T-helper 1 cell treated with Interleukin-12 subunit alpha and Interleukin-12 subunit beta and Interleukin-4 antibody, amounts not matched to agents 30 ng/mL and 1 ng/mL, for 36 hours (primary cell): ENCODE measurements around the gene VPS8. TPM values are rescaled to one million over a fixed set of nuclear protein-coding genes. Genes with fewer than 3 reads are reported as not detected.
"Not testable (repeated sequence)": the region's sequence is repeated elsewhere in the genome, so short reads cannot be mapped to it uniquely, and the experiment has no call there.

ENCODE experiments used
- intact Hi-C: fragments of 100-400 bp; cut with micrococcal nuclease; formaldehyde crosslinking; loops from one replicate; pipeline ENCODE4 v1.15.1; 2024
- total RNA-seq: library from RNA; stranded (reverse); gene quantifications from 2 replicates; pipeline ENCODE4 v1.2.3, GENCODE V29; 2022

VPS8 gene
- total RNA-seq, 1 donor from 2014 or later = 82.6 TPM

DNA sequence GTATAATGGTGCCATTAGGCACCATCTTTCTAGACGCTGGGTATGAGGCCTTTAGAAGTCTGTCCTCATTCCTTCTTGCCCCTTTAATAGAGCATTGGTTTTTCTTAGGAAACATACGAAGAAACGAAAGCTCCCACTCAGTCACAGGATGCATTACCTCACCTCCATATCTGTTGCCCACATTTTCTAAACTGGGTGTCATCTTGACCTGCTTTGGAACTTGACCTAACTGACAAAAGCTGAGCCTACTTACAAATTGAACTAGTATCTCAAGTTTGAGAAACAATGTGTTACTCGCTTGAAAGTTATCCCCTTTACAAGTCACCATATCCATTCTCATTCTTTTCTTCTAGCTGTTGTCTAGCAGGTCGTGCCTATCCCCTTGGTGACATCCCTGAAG, 102.7 kb downstream of the VPS8 start:
- intact Hi-C loops = no loop called here

DNA sequence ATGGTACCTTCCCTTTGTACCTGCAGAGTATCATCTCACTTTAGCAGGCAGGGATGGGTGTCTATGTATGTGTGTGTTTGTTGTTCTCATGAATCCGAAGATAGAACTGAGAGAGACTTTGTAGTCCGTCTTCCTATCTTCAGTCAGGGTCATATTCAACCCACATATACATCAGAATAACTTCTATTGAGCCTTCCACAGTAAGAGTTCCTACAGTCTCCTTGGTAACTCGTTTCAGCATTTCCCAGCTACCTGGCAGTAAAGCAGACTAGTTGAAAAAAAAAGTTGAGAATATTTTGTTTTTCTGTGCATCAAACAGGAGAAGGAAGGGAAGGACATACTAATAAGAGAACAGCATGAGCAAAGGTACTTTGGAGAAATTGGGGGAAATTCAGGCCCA, 106.8 kb downstream of the VPS8 start:
- intact Hi-C loops = loop anchor here (1.0 kb wide), 1 partner anchor 40 kb away; no protein-coding TSS in a partner anchor

DNA sequence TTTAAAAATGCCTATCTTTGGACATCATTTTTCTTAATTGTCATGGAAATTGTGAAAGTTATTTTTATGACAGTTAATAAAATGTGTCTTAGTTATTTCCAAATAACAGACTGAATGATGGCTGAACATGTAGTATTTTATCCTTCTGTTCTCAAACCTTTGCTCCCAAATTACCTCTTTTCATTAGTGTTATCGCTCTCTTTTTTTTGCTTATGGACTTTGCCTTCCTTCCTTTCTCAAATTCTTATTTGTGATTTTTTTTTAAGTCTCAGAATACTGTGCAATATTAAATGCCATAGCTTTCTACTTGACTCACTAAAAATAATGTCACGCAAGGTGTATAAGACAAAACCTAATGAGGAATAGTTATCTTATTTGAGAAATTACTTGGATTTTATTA, 107.7 kb downstream of the VPS8 start:
- intact Hi-C loops = loop anchor here (1.0 kb wide), 1 partner anchor 39 kb away; no protein-coding TSS in a partner anchor

DNA sequence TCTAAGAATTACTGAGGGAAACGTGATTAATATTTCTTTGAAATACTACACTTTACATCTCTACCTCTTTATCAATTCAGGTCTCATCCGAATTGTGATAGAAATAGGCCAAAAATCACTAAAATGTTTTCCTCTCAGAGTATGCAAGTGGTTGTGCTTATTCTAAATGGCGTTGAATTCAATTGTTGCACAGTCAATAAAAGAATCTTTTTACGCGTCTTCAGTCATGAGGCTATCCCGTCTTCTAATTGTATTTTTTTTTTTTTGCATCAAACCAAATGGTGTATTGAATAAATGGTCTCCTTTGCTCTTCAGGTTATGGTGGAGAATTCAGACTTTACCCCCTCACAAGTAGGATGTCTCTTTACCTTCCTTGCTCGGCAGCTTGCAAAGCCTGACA, 112.6 kb downstream of the VPS8 start:
- intact Hi-C loops = no loop called here

DNA sequence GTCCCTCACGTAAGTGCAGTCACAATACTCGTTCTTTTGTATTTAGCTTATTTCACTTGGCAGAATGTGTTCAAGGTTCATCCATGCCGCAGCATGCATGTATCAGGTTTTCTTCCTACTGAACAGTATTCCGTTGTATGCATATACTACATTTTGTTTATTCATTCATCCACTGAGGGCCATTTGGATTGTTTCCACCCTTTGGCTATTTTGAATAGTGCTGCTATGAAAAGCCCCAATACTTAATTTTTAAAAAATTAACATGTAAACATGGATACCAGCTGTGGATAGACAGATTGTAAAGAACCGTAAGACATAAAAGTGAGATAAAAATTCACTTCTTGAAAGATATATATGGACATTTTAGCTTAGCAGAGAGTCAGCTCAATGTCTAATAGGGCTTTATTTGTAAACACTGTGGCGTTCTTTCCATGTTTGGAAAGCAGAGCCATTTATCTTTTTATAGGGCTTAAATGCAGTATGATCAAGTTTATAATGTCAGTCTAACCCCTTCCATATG, 115.9 kb downstream of the VPS8 start:
- intact Hi-C loops = no loop called here

DNA sequence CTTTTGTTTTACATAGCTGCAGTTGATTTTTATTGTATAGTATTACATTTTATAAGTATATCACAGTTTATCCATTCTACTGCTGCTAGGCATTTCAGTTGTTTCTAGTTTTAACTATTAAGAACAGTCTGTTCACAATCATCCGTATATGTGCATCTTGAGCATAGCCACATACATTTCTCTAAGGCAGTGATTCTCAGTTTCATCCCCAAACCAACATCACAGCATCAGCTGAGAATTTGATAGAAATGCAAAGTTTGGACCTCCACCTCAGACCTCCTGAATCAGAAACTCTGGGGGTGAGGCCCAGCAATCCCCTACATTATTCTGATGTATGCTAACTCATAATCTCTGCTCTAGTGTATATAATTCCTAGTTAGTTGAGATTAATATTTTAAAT, 120.8 kb downstream of the VPS8 start:
- intact Hi-C loops = no loop called here

DNA sequence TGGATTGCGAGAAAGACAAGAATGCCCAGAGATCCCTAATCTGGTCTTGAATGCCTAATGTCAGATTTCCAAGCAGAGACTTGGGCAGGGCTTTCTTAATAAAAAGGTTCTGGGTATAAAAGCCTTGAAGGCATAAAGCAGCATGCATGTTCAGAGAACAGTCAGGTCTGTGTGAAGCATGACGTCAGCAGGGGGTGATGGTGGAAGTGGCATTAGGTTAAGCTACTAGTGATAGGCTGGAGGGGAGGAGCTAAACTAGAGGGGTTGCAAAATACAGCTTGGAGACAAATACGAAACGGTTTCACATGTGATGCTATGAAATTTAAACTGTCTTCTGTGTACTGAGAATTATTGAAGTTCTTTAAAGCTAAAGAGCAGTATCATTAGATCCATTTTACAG, 125.6 kb downstream of the VPS8 start:
- intact Hi-C loops = no loop called here

DNA sequence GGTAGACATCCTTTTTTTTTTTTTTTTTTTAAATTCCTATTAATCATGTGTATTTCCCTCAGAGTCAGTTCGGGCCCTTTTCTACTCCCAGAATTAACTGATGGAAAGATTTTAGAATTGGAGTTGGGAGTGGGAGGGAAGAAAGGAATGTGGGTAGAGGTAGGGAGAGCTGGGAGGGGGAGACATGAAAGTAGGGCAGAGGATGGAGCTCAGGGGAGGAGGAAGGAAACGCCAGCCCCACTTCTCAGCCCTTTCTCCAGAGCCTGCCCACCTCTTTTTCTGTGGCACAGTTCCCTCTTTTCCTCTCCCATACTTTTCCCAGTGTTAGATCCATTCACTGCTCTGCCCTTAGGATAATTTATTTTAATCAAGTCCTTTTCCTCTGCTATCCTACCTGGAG, 129.4 kb downstream of the VPS8 start:
- intact Hi-C loops = no loop called here

DNA sequence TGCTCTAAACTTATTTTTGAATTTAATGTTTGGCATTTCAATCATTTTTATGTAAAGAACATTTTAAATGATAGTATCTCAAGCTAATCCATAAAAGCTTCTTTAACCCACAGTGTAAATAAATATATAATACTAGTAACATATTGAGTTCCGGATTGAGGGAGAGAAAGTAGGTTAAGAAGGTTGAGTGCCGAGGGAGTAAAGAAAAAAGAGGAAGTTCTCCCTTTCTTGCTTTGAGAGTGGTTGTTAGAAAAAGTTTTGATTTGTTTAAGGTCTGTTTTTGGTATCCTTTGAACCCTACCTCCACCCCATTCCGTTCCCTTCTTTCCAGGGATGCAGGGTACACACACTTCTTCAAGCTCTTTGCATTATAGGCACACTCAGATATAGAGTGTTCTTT, 130.8 kb downstream of the VPS8 start:
- intact Hi-C loops = no loop called here

DNA sequence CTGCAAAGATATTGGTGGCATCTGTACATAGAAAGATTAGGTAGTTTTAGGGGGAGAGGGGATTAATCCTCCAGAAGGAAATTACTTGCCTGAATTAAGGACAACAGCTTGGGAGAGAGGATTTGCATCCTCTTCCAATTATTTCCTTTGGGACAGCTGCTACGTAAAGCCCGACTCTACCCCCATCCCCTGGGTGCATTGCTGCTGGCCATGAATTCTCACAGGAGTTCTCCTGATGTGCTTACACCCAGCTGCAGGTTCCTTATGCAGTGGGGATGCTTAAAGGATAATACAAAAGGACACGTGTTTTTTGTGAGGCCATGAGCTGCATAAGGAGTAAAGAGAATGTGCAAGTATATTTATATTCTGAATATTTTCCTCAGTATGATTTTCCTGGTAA, 132.3 kb downstream of the VPS8 start:
- intact Hi-C loops = no loop called here

DNA sequence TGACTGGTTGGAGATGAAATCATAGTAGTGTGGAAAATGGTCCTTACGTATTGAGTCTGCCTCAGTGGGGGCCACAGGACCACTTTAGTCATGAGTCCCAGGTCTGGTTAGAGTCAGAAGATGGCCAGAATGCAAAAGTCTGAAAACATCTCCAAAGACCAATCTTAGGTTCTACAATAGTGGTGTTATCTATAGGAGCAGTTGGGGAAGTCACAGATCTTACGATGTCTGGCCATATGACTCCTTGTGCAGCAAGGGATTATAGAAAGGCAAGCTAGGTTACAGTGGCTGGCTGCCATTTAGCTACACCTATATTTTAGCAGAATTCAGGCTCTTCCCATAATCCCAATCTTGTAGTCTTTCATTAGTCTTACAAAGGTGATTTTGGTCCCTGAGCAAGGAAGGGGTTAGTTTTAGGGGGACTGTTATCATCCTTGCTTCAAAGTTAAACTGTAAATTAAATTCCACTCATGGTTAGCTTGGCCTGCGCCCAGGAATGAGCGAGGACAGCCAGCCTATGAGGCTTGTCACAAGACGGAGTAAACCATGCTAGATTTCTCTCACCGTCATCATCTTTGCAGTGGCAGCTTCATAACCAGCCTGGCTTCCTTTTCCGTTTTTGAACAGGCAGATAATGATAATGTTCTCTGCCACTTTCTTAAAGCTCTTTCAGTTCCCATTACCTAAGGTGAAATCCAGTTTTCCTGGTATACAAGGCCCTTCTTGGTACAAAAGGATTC, 134.1 kb downstream of the VPS8 start:
- intact Hi-C loops = no loop called here

DNA sequence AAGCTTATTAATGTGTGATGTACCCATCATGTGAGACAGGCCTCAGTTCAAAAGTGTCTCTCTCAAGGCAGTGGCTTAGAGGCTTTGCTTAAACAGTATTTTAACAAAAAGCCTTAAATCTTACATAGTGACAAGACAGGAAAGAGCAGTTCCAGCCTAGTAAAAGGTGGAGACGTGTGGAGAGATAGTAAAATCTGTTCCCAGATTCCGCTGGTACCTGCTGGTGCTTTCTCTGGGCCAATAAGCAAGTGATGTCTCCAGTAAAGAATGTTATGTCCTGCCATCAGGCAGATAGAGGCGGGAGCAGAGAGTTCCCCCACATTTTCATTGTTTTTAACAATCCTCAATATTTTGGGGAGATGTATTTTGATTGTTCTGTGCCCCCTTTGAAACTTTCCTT, 135.0 kb downstream of the VPS8 start:
- intact Hi-C loops = no loop called here

DNA sequence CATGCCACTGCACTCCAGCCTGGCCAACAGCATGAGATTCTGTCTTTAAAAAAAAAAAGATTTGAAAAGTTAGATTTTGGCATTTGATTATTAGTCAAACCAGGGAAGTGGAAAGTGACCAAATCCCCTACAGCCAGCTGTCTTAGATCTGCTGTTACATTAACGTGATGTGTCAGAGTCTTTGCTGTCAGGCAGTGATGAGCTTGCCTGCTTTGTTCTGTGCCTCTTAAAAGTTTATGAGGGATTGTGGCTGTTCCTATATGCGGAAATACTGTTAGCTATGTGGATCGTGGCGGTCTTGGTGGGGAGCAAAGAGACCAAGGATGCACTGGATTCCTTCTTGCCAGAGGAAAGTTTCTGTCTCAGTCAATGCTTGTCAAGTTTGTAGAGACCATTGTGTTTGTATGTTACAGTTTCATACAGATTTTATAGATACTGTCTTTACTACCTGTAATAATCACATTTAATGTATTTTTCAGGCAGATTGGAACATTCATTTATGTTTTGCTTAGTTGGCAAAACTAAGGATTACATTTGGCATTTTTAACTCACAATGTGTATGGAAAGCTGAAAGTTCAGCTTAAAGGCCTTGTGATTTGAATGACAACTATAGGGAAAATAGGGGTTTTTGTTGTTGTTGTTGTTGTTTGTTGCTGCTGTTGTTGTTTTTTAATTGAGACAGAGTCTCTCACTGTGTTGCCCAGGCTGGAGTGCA, 137.4 kb downstream of the VPS8 start:
- intact Hi-C loops = no loop called here

DNA sequence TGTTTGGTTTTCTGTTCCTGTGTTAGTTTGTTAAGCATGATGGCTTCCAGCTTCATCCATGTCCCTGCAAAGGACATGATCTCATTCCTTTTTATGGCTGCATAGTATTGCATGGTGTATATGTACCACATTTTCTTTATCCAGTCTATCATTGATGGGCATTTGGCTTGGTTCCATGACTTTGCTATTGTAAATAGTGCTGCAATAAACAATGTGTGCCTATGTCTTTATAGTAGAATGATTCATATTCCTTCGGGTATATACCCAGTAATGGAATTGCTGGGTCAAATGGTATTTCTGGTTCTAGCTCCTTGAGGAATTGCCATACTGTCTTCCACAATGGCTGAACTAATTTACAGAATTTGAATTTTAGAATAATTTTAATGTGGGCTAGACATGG, 138.8 kb downstream of the VPS8 start:
- intact Hi-C loops = not testable (repeated sequence)

DNA sequence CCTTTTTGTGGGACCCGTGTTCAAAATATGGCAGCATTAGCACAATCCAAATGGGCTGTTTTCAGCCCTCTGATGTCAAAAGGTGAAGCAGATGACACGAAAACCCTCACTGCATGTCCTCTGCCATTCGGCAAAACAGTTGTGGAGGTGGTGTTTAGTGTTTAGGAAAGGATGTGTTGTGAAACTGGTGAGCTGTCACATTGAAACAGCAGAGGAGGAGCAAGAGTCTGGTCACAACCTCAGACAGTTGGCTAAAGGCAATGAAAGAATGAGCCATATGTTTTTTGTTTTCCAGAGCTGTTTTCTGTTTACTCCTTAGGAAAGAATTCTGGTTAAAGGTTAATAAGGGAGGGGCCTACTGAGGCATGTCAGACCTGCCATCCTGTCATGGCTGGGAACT, 140.7 kb downstream of the VPS8 start:
- intact Hi-C loops = no loop called here

DNA sequence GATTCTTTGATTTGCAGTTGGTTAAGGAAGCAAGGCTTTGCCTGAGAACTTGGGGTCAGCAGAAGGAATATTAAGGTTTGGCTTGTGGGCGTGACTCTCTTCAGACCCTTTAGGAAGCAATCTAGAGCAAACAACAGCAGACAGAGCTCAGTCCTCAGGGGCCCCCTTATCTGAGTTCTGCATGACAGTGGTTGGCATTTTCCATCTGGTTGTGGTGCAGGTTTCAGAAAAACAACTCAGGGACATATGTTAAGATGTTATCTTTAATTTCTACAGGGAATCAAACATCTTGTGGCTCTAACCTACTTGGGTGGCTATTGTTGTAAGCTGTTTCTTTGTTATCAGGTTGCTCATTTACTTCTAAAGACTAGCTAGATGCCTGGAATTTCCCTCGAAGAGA, 141.4 kb downstream of the VPS8 start:
- intact Hi-C loops = no loop called here

DNA sequence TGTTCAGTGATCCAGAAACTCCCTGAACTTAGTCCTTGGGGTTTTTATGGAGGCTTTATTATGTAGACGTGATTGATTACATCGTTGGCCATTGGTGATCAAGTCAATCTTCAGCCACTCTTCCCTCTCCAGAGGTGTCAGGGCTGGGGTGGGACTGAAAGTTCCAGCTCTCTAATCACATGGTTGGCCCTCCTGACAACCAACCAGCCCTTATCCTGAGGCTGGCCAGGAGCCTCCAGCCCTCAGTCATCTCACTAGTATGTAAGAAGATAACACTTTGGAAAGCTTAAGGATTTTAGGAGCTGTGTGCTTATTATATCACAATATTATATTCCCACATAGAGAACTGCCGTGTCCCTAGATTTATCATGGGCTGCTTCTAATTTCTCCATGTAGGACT, 142.3 kb downstream of the VPS8 start:
- intact Hi-C loops = no loop called here

DNA sequence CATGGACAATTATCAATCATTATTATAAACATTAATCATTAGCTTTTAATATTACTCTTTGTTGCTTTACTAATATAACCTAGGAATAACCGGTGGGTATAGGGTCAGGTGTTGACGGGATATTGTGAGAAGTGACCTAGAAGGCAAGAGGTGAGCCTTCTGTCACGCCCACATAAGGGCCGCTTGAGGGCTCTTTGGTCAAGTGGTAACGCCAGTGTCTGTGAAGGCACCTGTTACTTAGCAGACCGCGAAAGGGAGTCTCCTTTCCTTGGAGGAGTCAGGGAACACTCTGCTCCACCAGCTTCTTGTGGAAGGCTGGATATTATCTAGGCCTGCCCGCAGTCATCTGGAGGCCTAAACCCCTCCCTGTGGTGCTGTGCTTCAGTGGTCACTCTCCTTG, 142.9 kb downstream of the VPS8 start:
- intact Hi-C loops = not testable (repeated sequence)

DNA sequence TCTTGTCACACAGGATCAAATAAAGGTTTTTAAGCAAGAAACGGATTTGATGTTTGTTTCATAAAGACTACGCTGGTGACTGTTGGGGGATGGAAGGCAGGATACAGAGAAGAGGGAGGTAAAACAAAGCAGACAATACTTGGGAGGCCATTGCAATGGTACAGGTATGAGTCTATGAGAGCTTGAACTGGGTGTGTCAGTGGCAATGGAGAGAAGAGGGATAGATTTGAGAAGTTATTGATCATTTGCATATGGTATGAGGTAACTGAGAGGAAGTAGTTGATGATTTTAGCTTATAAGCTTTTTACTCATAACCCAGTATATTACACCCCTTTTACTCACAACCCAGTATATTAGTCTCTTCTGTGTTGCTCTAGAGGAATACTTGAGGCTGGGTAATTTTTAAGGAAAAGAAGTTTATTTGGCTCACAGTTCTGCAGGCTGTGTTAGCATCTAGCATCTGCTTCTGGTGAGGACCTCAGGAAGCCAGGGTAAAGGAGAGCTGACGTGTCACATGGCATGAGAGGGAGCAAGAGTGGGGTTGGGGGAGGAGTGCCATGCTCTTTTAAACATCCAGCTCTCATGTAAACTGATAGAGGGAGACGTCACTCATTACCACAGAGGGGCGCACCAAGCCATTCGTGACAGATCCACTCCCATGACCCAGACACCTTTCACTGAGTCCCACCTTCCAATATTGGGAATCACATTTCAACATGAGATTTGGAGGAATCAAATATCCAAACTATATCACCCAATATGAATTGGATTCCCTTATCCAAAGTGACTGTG, 153.9 kb downstream of the VPS8 start:
- intact Hi-C loops = no loop called here

DNA sequence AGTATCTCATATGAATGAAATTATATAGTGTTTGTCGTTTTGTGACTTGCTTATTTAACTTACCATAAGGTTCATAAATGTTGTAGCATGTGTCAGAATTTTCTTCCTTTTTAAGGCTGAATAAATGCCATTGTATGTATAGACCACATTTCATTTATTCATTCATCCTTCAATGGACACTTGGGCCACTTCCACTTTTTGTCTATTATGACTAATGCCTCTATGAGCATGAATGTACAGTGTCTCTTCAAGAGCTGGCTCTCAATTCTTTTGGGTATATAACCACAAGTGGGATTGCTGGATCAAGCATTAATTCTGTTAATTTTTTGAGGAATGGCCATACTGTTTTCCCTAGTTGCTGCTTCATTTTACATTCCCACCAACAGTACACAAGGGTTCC, 156.1 kb downstream of the VPS8 start:
- intact Hi-C loops = no loop called here

DNA sequence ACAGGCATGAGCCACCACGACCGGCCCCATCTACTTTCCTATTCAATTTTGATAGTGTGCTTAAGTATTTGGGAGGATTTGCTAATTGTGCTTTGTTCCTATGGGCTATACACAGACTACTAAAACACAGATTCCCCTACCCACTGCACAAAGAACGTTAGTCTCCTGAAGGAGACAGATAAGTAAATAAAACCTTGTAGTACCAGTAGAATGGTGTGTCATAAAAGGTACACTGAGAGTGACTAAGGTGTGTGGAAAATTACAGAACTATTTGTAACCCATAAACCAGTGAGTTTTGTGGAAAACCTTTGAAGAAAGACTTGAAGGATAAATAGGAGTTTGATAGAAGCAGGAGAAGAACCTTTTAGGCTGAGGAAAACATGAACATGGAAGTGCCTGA, 158.2 kb downstream of the VPS8 start:
- intact Hi-C loops = no loop called here

DNA sequence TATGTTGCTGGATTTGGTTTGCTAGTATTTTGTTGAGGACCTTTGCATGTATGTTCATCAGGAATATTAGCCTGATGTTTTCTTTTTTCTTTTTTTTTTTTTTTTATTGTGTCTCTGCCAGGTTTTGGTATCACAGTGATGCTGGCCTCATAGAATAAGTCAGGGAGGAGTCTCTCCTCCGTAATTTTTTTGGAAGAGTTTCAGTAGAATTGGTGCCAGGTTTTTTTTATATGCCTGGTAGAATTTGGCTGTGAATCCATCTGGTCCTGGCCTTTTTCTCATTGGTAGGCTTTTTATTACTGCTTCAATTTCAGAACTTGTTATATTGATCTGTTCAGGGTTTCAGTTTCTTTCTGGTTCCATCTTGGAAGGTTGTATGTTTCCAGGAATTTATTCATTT, 165.8 kb downstream of the VPS8 start:
- intact Hi-C loops = no loop called here
